ENCODE data around the gene GMCL1.

GMCL1 gene

GRCh38 chr2:69923116-69923515, 93.7 kb downstream of the GMCL1 start:
- TF ChIP-seq CTCF (IDR thresholded peaks at IDR 0.05; ENCODE audit: control extremely low read depth, extremely low read depth, low read depth, missing control alignments): no peak
- no peak for DNase-seq (ENCODE audit: extremely low spot score)
- CTCF ChIA-PET: interaction anchor here (0.8 to 3.1 kb wide), 5 partner anchors 9 to 220 kb away, joined by 3 to 9 read pairs (median 4); partner anchors contain the start of gene MXD1
- POLR2A ChIA-PET: interaction anchor here (1.6 kb wide), 1 partner anchor 9 kb away, joined by 13 read pairs; the partner anchor contains the start of gene MXD1

- CTCF ChIA-PET: interaction anchor here (0.7 to 1.3 kb wide), 3 partner anchors 18 to 568 kb away, joined by 3 read pairs; no protein-coding TSS in a partner anchor
- DNase-seq (ENCODE audit: extremely low spot score): no peak
- POLR2A ChIA-PET: no interaction called here
- TF ChIP-seq CTCF (IDR thresholded peaks at IDR 0.05; ENCODE audit: control extremely low read depth, extremely low read depth, low read depth, missing control alignments): no peak
Observed at GRCh38 chr2:69926849-69927515, 97.5 kb downstream of the GMCL1 start.

Measured in GM10248 (cell line).